DOHH2 (cell line): ENCODE measurements around the gene PRPF8.

Source experiments
- H3F3A ChIP-seq: fragments of 200-600 bp; sonication (generic), shearing (Covaris generic); 2 replicates; pipeline ENCODE4 v1.6.0; 2016; ENCODE audit warnings: antibody characterized with exemption, mild to moderate bottlenecking; ENCODE audit not compliant: control insufficient read depth, insufficient read depth
- H3K27ac ChIP-seq: fragments of 200-600 bp; sonication (generic); 2 replicates; pipeline ENCODE4 v1.5.1; 2014; ENCODE audit warnings: low read depth, mild to moderate bottlenecking, low read length, moderate library complexity
- H3K27me3 ChIP-seq: fragments of 200-600 bp; sonication (generic); 2 replicates; pipeline ENCODE4 v1.6.1; 2014; ENCODE audit warnings: mild to moderate bottlenecking, low read length, mixed read lengths; ENCODE audit not compliant: control insufficient read depth
- H3K36me3 ChIP-seq: fragments of 200-600 bp; sonication (generic); 2 replicates; pipeline ENCODE4 v1.6.1; 2014; ENCODE audit warnings: mild to moderate bottlenecking, low read length, moderate library complexity, mixed read lengths; ENCODE audit not compliant: control insufficient read depth
- H3K4me1 ChIP-seq: fragments of 200-600 bp; sonication (generic); 2 replicates; pipeline ENCODE4 v1.6.1; 2014; ENCODE audit warnings: mild to moderate bottlenecking, low read length, mixed read lengths; ENCODE audit not compliant: control insufficient read depth
- H3K4me2 ChIP-seq: fragments of 200-600 bp; sonication (generic); 2 replicates; pipeline ENCODE4 v1.6.0; 2014; ENCODE audit warnings: mild to moderate bottlenecking, low read length, moderate library complexity
- H3K4me3 ChIP-seq: fragments of 200-600 bp; sonication (generic); 2 replicates; pipeline ENCODE4 v1.5.1; 2014; ENCODE audit warnings: mild to moderate bottlenecking, low read length, mixed read lengths
- H3K79me2 ChIP-seq: fragments of 200-600 bp; sonication (generic); 2 replicates; pipeline ENCODE4 v1.6.1; 2014; ENCODE audit warnings: mild to moderate bottlenecking, low read length, mixed read lengths; ENCODE audit not compliant: control insufficient read depth
- H3K9me2 ChIP-seq: fragments of 200-600 bp; sonication (generic); replicated peaks from 2 replicates; pipeline ENCODE4 v1.6.1; 2014; ENCODE audit warnings: mild to moderate bottlenecking, low read length, mixed read lengths; ENCODE audit not compliant: control insufficient read depth
- H3K9me3 ChIP-seq: fragments of 200-600 bp; sonication (generic); 2 replicates; pipeline ENCODE4 v1.6.1; 2014; ENCODE audit warnings: antibody characterized with exemption, low read length, mixed read lengths; ENCODE audit not compliant: control insufficient read depth, insufficient read depth
- H4K20me1 ChIP-seq: fragments of 200-600 bp; sonication (generic); 2 replicates; pipeline ENCODE4 v1.6.0; 2014; ENCODE audit warnings: low read depth, mild to moderate bottlenecking, antibody characterized with exemption, low read length, moderate library complexity; ENCODE audit not compliant: control insufficient read depth, insufficient read depth
- EZH2phosphoT487 ChIP-seq: fragments of 200-600 bp; sonication (generic); IDR thresholded peaks from 2 replicates; pipeline ENCODE4 v1.6.1; 2017; ENCODE audit warnings: borderline replicate concordance, mild to moderate bottlenecking, antibody characterized with exemption, low read length, moderate library complexity, mixed read lengths
- TF ChIP-seq, protein P1 (sequence below): fragments of 200-600 bp; sonication (generic); IDR thresholded peaks from one replicate; pipeline ENCODE4 v1.5.1; 2014; ENCODE audit warnings: antibody characterized with exemption, mild to moderate bottlenecking, low read depth, low read length; ENCODE audit not compliant: poor library complexity, severe bottlenecking

Gene PRPF8

DNA sequence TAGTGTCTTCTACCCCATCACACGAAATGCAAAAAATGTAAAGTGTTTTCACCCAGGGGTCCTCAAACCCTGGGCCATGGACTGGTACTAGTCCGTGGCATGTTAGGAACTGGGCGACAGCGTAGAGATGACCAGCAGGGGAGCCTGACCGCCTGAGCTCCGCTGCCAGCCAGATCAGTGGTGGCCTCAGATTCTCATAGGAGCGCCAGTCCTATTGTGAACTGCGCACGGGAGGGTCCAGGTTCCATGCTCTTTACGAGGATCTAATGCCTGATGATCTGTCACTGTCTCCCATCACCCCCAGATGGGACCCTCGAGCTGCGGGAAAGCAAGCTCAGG, 43.6 kb downstream of the PRPF8 start:
- H3K4me2 ChIP-seq = no peak overlapping the region
- no peaks in the 10 kb centered on the region for H4K20me1 ChIP-seq
- no peaks in the 10 kb centered on the region for H3K36me3 ChIP-seq
- H3K4me1 ChIP-seq = peaks cover 26% of the 10 kb centered on the region
- H3K9me3 ChIP-seq = no peaks in the 10 kb centered on the region
- no peak overlapping the region for H3K27ac ChIP-seq
- H3K79me2 ChIP-seq = no peaks in the 10 kb centered on the region
- H3F3A ChIP-seq = peaks cover 8% of the 10 kb centered on the region
- H3K27me3 ChIP-seq = no peaks in the 10 kb centered on the region
- H3K4me3 ChIP-seq = no peak overlapping the region
- no peaks in the 10 kb centered on the region for H3K9me2 ChIP-seq
- TF ChIP-seq, protein P1, sequence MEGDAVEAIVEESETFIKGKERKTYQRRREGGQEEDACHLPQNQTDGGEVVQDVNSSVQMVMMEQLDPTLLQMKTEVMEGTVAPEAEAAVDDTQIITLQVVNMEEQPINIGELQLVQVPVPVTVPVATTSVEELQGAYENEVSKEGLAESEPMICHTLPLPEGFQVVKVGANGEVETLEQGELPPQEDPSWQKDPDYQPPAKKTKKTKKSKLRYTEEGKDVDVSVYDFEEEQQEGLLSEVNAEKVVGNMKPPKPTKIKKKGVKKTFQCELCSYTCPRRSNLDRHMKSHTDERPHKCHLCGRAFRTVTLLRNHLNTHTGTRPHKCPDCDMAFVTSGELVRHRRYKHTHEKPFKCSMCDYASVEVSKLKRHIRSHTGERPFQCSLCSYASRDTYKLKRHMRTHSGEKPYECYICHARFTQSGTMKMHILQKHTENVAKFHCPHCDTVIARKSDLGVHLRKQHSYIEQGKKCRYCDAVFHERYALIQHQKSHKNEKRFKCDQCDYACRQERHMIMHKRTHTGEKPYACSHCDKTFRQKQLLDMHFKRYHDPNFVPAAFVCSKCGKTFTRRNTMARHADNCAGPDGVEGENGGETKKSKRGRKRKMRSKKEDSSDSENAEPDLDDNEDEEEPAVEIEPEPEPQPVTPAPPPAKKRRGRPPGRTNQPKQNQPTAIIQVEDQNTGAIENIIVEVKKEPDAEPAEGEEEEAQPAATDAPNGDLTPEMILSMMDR = no peak
- no peak for TF ChIP-seq EZH2phosphoT487

DNA sequence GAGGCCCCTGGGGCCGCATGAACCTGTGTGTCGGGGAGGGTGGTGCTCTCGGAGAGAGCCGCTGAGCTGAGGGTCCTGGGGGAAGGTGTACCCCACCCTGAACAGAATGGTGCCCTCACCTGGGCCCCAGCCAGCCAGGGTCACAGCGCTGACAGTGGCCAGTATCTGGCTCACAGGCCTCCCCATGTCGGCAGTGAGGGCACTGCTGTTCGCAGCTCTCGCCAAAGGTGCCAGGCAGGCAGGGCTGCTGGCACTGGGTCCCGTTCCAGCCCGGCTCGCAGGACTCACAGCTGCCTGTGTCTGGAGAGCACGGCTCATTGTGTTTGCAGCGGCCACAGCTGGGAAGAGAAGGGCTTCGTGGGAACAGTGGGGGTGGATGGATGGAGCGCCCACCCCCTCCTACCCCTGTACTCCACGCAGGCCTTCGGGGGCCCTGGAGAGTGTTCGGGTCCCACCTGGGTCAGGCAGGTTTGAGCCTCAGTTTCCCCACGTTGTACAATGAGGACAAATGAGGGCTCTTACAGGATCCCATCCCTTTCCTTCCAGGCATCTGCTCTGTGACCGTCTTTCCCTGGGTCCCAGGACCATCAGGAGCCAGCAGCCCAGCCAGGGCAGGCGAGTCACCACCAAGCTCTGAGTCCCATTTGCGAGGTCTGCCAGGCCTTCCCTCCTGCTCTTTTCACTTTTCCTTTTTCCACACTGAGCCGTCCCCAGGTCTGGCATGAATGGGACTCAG, 44.2 kb downstream of the PRPF8 start:
- Histone ChIP-seq H3K9me2 (no peaks in the 10 kb centered on the region), H3K9me3 (no peaks in the 10 kb centered on the region), H3K4me2 (no peak overlapping the region), H4K20me1 (no peaks in the 10 kb centered on the region), H3K4me1 (peaks cover 23% of the 10 kb centered on the region), H3K4me3 (no peak overlapping the region), H3F3A (peaks cover 8% of the 10 kb centered on the region), H3K27ac (no peak overlapping the region), H3K79me2 (no peaks in the 10 kb centered on the region), H3K36me3 (no peaks in the 10 kb centered on the region), H3K27me3 (no peaks in the 10 kb centered on the region)
- no peak for TF ChIP-seq EZH2phosphoT487
- TF ChIP-seq, protein P1 = no peak

DNA sequence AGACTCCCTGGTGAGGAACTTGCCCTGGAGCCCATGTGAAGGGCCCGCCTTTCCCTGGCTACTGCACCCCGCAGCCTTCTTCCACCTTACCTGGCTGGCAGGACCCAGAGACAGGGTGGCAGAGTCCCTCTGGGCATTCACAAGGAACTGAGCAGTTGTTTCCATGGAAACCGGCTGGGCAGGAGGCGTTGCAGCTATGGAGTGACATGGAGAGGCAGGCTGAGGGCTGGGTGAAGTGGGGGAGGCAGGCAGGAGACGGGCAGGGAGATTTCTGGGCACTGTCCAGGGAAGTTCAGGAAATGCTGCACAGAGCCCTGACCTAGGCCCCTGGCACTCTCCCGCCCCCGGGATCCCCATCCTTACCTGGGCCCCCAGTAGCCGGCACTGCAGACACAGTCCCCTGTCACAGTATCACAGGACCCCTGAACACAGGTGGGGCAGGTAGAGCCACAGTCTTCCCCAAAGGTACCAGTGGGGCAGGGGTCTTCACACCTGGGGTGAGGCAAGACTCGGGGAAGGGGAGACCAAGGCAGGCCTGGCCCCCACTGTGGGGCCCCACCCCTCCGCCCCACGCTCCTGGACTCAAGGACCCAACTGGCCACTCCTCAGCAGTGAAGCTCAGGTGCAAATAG, 45.0 kb downstream of the PRPF8 start:
- H3K9me2 ChIP-seq = no peaks in the 10 kb centered on the region
- no peak for TF ChIP-seq EZH2phosphoT487
- no peak overlapping the region for H3K4me3 ChIP-seq
- H3K4me2 ChIP-seq = no peak overlapping the region
- H3K27me3 ChIP-seq = no peaks in the 10 kb centered on the region
- no peak overlapping the region for H3K27ac ChIP-seq
- no peaks in the 10 kb centered on the region for H4K20me1 ChIP-seq
- H3K4me1 ChIP-seq = peaks cover 14% of the 10 kb centered on the region
- peaks cover 8% of the 10 kb centered on the region for H3F3A ChIP-seq
- H3K9me3 ChIP-seq = no peaks in the 10 kb centered on the region
- H3K36me3 ChIP-seq = no peaks in the 10 kb centered on the region
- H3K79me2 ChIP-seq = no peaks in the 10 kb centered on the region

DNA sequence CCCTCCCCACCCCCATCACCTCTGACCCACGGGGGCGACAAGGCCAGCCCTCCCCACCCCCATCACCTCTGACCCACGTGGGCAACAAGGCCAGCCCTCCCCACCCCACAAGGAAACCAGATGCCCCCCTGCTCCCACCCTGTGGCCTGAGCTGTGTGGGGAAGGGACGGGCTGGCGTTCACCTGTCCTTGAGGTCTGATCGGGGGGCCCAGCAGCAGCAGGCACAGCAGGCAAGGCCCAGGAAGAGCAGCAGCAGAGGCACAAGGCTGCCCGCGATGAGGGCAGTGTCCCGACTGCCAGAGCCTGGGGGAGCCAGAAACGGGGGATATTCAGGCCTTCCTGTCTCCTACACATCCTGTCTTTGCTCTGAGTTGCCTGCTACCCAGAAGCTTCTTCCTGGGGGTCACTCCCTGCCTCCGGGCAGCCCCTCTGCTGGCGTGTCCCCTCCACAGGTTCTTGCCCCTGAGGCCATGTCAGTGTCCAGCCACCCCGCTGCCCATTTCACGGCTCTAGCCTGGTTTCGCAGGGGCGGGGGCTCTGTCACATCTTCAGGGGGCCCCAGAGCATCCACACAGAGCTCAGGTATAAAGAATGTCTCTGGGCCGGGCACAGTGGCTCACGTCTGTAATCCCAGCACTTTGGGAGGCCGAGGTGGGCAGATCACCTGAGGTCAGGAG, 45.9 kb downstream of the PRPF8 start:
- no peaks in the 10 kb centered on the region for H3K9me3 ChIP-seq
- H3K79me2 ChIP-seq = no peaks in the 10 kb centered on the region
- H4K20me1 ChIP-seq = no peaks in the 10 kb centered on the region
- peaks cover 10% of the 10 kb centered on the region for H3F3A ChIP-seq
- no peaks in the 10 kb centered on the region for H3K27me3 ChIP-seq
- H3K9me2 ChIP-seq = no peaks in the 10 kb centered on the region
- no peak overlapping the region for H3K4me2 ChIP-seq
- no peak overlapping the region for H3K4me3 ChIP-seq
- H3K27ac ChIP-seq = no peak overlapping the region
- H3K4me1 ChIP-seq = peaks cover 13% of the 10 kb centered on the region
- H3K36me3 ChIP-seq = no peaks in the 10 kb centered on the region
- TF ChIP-seq, protein P1 = no peak
- no peak for TF ChIP-seq EZH2phosphoT487
